Epithelial cell of proximal tubule (primary cell): ENCODE results near the gene PISD. TPM values are rescaled to one million over a fixed set of nuclear protein-coding genes. Genes with fewer than 3 reads are reported as not detected.

Experiments used
- DNase-seq: peaks from one replicate; pipeline ENCODE4 v3.0.0-alpha.2; 2011; ENCODE audit warnings: low read depth
- H3K4me3 ChIP-seq: 2 replicates; pipeline ENCODE4 v1.5.1; 2011; ENCODE audit warnings: low read depth, mild to moderate bottlenecking, low read length
- total RNA-seq: library from RNA; depleted of rRNA; stranded (reverse); fragments of >200 nt; gene quantifications from 2 replicates; pipeline ENCODE4 v1.2.3, GENCODE V29; 2015
- TF ChIP-seq, protein P1 (sequence below): conservative IDR thresholded peaks from 2 replicates; pipeline ENCODE4 v1.5.1; 2012; ENCODE audit warnings: low read depth, mild to moderate bottlenecking, low read length

Gene PISD
- total RNA-seq, 1 donor from 2014 or later, result 61.1 TPM

DNA sequence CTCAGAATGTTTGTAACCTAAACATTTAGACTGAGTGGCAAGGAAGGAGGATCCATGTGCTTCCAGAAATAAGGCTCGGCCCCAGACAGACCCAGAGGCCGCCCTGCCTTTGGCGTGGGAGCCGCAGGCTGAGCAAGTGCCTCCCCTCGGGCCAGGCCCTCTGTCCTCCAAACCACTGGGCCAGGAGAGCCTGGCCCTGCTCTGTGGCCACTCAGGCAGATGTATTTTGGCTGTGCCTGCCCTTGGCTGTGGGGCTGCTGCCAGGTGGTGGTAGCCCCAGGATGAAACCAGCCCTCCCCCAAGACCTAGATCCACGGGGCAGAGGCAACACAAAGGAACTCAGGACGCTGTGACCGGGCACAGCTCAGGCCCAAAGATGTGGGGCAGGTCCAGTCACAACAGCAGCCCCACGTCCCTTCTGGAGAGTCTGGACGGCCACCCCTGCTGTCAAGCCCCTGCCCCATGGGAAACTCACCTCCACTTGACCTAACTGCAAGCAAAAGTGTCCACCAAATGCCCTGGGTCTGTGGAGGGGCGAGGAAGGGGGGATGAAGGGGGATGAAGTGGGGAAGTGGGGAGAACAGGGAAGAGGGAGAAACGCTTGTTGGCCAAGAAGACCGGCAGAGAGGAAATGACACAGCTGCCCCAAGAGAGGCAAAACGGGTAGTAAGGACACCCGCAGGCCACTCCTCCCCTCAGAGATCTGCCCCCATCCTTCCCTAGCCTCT, 24.0 kb downstream of the PISD start:
- TF ChIP-seq, protein P1, sequence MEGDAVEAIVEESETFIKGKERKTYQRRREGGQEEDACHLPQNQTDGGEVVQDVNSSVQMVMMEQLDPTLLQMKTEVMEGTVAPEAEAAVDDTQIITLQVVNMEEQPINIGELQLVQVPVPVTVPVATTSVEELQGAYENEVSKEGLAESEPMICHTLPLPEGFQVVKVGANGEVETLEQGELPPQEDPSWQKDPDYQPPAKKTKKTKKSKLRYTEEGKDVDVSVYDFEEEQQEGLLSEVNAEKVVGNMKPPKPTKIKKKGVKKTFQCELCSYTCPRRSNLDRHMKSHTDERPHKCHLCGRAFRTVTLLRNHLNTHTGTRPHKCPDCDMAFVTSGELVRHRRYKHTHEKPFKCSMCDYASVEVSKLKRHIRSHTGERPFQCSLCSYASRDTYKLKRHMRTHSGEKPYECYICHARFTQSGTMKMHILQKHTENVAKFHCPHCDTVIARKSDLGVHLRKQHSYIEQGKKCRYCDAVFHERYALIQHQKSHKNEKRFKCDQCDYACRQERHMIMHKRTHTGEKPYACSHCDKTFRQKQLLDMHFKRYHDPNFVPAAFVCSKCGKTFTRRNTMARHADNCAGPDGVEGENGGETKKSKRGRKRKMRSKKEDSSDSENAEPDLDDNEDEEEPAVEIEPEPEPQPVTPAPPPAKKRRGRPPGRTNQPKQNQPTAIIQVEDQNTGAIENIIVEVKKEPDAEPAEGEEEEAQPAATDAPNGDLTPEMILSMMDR, result no peak
- no peak for DNase-seq

DNA sequence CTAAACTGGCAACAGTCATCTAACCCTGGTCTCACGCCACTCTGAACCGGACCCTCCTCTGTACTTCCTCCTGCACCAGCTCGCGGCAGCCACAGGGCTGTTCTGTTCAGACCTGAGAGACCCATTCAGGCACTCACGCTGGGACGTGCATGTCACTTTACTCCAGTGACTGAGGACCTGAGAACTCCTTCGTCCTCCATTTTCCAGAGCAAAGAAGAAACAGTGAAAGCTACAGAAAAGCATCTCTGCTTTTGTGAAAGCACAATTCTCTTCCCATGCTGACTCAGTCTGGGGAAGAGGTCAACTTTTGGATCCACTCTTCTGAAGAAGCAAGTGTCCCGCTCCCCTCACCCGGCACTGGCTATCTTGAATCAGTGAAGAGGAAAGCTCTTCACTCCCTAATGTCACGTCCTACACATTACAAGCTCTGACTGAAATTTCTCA, 24.5 kb downstream of the PISD start:
- TF ChIP-seq, protein P1, result no peak
- DNase-seq, result no peak
- no peak overlapping the region for H3K4me3 ChIP-seq

More for the DNA sequence above, 24.0 kb downstream of the PISD start:
- H3K4me3 ChIP-seq, result no peak overlapping the region

DNA sequence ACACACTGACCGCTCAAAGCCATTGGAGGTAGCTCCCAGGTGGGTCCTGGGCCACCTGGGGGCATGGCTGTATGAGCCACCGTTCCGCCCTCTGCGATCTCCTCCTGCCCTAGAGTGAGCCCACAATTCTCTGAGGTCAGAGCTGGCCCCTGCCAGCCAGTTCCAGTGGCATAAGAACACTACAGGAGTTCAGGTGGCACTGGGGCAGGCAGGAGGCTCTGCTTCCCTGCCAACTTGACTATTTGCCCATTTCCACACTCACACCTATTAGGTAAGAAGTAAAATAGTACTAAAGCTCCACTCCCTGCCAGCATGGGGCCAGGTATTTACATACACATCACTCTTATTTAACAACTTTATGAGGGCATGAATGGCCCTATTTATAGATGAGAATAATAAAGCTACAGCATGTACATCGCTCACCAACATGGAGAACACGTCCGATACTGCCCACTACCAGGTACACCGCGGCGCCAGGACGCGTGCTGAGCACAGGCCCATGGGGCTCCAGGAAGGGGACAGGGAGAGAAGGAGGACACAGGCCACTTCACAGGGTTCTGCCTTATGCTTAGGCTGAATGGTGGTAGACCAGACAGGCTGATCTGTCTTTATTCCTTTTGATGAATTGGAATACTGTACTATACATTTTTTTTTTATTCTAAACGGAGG, 26.2 kb downstream of the PISD start:
- DNase-seq, result no peak
- TF ChIP-seq, protein P1, result no peak
- no peak overlapping the region for H3K4me3 ChIP-seq

DNA sequence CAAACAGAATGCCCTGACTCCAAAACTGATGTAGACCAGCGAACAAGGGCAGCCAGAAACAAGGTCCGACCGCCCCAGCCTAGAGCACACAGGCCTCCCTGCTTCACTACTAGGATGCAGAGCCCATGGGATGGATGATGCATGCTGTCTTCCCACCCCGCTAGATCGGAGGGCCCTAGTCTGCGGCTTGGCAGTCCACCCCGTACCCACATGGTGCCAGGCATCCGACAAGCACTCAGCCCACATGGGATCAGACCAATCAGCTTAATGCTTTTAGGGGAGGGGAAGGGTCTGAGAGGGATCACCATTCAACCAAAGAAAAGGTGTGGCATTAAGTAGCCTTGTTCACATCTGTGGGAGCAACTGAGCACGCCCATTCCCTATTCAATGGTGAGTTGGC, 30.6 kb downstream of the PISD start:
- TF ChIP-seq, protein P1, result no peak
- DNase-seq, result no peak
- peak overlapping the region; percentile 87 for H3K4me3 ChIP-seq

DNA sequence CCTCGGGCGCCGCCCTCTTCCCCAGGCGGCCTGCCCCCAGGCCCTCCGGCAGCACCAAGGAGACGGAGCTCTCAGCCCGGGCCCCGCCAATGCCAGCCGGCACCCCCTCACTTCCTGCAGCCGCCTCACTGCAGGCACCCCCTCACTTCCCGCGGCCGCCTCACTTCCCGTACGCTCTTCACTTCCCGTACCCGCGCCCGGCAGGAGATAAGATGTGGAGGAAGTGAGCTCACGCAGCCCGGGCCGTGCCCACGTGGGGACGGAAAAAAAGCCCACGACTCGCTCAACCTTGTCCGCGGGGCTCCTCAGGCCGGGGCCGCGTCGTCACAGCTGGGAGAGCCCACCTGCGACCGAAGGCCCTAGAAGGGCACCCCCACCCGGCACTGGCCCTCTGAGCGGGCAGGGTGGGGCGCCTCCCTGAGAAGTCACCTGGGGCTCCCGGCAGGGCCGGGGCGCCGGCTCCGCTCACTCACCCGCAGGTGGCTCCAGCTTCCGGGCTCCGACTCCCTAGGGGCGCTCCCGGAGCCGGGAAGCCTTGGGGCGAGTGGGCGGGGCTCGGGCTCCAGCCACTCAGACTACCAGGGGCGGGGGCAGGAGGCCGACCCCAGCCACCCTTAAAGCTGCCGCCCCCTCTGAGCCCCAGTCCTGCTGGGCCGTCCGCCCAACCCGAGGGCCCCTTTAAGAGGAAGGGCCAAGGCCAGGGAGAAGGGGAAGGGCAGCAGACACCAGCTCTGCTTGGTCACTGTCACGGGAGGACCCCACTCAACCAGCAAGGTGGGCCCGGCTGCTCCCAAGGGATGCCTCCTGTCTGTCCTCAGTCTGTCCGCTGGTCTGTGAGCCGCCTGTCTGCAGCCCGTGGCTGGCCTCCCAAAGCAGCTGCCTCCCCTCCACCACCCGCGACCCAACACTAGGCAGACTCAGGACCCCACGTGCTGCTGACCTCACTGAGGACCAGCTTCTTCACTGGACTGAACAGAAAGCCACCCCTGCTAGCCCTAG, 31.4 kb downstream of the PISD start:
- TF ChIP-seq, protein P1, result peak; percentile 6
- DNase-seq, result no peak
- H3K4me3 ChIP-seq, result peak overlapping the region; percentile 87

DNA sequence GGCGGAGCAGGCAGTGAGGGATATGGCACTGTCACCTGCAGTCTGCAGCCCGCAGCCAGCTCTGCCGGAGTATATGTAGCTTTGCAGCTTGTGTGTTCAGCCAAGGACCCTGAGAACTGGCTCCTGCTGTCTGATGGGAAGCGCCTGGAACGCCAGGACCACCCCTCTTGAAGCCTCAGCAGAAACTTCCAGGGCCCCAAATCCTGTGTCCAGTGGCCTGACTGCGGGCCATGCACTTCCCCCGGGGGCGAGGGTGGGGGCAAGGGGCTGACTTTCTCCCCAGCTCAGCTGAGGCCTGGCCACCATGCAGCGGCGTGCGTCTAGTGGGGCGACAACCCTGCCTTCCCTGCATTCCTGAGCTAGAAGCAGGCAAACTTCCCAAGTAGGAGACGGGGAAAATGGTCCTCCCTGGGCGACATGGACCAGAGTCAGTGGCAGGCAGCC, 32.3 kb downstream of the PISD start:
- DNase-seq, result no peak
- TF ChIP-seq, protein P1, result no peak
- peak overlapping the region; percentile 87 for H3K4me3 ChIP-seq
